ENCODE results near the gene SENP2.
"Not testable (repeated sequence)": the region's sequence is repeated elsewhere in the genome, so short reads cannot be mapped to it uniquely, and the experiment has no call there.

SENP2 gene

GRCh38 chr3:185594073-185594472 lies 8.0 kb downstream of the SENP2 start:
- no peak for ATAC-seq

DNA sequence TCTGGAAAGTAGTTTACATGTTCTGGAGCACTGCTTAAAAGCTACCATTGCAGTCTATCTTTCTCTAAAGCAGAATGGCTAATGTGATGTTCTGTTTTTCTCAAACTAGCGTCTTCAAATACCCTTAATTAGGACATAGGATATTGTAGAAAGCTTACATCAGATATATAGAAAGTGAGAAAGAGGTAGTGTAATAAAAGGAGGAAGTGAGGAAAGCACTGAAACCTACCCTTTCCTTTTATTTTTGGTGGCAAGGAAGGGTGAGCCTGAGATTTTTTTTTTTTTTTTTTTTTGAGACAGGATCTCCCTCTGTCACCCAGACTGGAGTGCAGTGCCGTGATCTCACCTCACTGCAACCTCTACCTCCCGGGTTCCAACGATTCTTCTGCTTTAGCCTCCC lies 9.4 kb downstream of the SENP2 start:
- no peak for ATAC-seq

DNA sequence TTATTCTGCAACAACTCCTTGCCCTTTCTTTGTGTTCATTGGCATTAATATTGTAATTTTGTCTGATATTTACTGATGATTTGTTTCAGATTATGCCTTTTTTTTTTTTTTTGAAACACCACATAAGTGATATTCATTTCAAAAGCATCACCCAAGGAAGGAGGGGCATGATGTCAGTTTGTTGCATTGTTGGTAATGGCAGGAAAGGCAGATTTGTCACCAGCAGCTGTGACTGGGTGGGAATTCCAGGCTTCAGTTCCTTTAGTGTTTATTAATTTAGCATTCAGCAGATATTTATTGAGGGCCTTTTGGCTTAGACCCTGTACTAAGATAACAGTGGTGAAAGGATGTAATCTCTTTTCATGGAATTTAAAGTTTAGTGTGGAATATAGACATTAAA lies 19.5 kb downstream of the SENP2 start:
- ATAC-seq: no peak

- ATAC-seq: no peak
Observed at GRCh38 chr3:185606196-185606595, 20.1 kb downstream of the SENP2 start.

GRCh38 chr3:185613016-185613415 lies 26.9 kb downstream of the SENP2 start:
- no peak for ATAC-seq

DNA sequence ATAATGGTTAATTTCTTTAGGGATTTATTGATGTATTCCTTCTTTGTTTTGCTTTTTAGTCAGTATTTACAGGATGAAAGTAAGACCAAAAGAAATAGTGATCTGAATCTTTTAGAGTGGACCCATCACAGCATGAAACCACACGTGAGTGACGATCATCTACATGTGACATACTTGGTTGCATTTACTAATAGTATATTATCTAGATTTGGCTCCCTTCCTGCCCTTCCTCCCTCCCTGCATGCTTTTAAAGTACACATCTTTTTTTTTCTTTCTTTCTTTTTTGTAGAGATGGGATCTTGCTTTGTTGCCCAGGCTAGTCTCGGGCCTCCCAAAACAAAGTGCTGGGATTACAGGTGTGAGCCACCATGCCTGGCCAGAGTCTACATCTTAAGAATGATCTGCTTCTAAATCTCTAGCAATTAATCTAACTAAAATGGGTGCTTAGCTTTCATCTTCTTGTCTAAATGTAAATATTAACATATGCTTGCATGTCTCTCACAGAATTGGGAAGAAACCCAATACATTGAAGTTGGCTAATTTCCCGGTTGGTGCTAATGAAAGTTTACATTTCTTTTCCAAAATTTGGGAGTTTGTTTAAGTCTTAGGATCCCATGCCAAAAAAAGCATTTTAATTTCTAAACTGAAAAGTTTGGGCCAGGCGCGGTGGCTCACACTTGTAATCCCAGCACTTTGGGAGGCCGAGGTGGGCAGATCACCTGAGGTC lies 38.0 kb downstream of the SENP2 start:
- no peak for ATAC-seq

DNA sequence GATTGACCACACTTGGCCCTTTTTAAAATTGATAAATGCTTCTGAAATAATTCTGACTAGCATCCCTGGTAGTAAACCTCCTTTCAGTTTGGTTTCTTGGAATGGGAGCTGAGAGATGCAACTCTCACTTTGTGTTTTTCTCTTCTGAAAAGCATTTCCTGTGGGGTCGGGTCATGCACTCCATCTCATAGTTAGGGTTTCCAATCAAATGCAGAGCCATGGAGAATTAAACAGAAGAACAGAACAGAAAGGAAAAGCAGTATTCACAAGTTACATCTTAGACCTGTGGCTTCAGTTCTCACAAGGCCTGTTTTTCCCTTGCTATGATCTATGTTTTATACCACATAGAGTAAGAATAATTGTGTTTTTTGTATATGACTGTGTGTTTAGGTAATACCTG lies 39.7 kb downstream of the SENP2 start:
- no peak for ATAC-seq

DNA sequence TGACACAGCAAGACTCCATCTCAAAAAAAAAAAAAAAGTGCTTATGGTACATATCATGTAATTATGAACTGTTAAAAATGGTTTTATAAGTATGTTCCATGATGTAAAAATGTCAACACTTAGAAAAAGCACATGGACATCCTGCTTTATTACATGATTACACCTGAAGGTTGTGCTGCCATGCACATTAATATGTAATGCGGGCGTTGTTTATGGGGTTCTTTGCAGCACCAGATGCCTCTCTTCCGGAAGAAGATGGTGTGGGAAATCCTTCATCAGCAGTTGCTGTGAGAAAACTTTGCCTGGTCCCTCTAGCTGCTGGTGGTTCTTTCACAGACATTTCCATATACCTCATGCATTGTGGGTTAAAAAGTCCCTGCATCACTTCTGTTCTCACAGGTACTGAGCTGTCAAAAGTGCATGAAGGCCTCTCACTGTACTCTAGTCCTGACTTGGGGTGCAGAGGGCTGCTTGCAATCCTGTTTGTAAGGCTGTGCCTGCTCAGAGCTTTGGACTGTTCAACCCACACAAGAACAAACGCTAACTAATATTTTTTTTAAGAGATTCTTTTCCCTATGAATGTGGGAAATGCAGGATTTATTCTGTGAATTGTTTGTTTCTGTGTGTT lies 43.6 kb downstream of the SENP2 start:
- no peak for ATAC-seq

DNA sequence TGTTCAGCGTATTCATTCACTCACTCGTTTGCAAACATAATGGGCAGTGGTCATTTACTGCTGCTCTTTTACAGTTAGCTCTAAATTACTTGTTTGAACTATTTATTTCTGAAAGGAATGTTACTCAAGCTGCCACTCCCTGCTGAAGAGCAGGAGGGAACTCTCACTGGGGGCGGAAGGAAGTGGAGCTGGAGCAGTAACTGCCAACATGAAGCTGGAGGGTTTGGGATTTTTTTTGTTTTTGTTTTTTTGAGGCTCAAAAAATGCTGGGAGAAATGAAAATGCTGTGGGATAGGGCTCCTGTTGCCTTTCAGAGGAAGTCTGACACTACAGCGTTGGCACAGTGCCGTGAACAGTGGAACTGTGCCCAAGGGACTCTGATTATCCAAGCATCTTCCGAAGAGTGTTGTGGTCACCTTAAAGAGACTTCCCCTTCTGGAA lies 44.1 kb downstream of the SENP2 start:
- ATAC-seq: no peak

GRCh38 chr3:185631108-185631507 lies 45.0 kb downstream of the SENP2 start:
- no peak for ATAC-seq

- no peak for ATAC-seq
Observed at GRCh38 chr3:185631508-185632206, 45.6 kb downstream of the SENP2 start.

- ATAC-seq: no peak
Observed at GRCh38 chr3:185632996-185633395, 46.9 kb downstream of the SENP2 start.

DNA sequence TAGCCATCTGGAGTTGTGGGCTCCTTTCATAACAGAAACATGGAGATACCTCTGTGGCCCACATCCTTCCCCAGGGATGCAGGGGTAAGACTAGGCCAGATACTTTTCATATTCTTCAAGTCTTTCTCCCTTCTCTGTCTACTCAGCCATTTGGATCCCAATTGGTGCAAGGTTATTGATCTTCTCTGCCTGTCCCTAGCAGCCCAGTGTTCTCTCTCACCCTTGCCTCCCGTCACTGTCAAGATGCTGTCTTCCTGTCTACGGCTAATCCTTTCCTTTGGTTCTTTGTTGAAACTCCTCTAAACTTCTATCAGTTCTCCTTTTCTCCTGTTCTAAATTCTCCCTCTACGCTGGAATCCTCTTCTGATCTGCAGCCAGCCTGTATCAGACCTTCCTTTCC lies 51.3 kb downstream of the SENP2 start:
- no peak for ATAC-seq

DNA sequence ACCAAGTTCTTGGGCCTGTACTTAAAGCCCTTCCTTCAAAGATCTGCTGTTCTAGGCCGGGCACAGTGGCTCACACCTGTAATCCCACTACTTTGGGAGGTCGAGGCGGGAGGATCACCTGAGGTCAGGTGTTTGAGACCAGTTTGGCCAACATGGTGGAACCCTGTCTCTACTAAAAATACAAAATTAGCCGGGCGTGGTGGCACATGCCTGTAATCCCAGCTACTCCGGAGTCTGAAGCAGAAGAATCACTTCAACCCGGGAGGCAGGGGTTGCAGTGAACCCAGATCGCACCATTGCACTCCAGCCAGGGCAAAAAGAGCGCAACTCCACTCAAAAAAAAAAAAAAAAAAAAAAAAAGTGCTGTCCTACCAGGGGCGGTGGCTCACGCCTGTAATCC lies 52.6 kb downstream of the SENP2 start:
- ATAC-seq: not testable (repeated sequence)

DNA sequence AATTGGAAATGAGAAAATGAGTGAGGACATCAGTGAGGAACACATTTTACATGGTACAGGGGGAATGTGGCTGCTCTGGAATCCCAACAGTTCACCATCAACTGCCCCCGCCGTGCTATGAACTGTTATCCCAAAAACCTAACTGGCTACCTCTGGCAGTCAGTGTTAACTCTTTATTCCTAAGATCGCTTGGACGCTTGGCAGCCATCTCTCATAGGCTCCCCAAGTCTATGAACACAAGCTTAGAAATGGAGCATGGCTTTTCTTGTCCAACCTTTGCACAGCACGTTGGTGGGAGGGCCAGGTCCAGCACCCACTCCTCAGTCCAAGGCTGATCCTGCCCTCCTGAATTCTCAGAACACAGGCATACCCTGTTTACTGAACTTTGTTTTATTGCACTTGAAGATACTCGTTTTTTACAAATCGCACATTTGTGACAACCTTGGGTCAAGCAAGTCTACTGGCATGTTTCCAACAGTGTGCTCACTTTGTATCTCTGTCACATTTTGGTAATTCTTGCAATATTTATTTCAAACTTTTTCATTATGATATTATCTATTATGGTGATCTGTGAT lies 53.6 kb downstream of the SENP2 start:
- no peak for ATAC-seq

DNA sequence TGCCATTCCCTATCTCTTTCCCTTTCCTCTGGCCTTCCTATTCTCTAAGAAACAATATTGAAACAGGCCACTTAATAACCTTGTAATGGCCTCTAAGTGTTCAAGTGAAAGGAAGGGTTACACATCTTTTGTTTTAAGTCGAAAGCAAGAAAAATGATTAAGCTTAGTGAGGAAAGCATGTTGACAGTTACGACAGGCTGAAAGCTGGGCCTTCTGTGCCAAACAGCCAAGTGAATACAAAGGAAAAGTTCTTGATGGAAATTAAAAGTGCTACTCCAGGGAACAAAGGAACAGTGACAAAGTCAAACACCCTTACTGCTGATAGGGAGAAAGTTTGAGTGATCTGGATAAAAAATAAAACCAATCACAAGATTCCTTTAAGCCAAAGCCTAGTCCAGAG lies 54.2 kb downstream of the SENP2 start:
- no peak for ATAC-seq

DNA sequence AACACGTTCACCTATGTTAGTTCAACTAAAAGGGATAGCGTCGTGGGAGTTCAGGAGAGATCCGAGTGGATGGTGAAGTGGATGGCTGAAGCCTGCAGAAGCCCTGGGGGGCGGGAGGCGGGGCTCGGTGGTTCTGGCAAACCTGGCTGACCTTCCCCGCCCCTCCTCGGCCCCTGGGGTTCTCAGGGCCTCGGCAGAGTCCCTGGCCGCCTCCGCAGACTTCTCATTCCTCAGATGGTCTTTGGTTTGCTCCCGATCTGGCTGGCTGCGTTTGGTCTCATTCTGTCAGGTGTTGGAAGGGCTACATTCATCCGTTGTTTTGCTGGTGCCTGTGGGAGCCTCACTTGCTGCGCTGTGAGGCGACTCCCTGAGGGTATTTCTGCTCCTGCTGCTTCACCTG lies 59.1 kb downstream of the SENP2 start:
- not testable (repeated sequence) for ATAC-seq

DNA sequence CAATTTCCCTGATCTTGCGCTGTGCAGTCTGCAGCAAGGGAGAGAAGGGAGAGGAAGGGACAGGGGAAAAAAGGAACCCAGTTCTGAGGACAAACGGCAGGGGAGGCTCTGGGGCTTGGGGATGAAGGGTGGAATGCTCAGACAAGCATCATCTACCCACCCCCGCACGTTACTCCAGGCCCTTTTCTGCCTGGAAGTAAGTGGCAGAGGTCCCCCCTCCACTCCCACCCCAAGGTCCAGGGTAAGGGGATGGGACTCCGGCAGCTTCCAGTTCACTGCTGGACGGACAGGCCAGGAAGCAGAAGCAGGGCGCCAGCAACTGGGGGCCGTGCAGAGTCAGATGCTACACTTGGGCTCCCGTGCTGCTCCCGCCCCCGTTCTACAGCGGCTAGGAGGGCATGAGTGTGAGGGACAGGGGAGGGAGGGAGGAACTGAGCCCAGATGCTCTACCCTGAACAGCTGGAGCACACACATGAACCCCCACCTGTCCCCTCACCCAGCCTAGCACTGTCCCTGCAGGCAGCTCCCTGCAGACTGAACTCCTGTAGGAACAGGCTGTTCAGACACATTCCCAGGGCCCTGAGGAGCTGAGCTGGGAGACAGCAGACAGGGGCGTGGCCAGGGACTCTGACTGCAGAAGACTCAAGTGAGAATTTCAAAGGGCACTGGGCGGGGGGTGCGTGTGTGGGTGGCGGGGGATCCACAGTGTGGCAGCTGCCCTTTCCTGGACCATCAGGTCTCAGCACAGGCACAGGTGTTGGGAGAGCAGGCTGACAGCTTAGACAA lies 59.7 kb downstream of the SENP2 start:
- ATAC-seq: peak in 1 of 2 donors; percentile 13

DNA sequence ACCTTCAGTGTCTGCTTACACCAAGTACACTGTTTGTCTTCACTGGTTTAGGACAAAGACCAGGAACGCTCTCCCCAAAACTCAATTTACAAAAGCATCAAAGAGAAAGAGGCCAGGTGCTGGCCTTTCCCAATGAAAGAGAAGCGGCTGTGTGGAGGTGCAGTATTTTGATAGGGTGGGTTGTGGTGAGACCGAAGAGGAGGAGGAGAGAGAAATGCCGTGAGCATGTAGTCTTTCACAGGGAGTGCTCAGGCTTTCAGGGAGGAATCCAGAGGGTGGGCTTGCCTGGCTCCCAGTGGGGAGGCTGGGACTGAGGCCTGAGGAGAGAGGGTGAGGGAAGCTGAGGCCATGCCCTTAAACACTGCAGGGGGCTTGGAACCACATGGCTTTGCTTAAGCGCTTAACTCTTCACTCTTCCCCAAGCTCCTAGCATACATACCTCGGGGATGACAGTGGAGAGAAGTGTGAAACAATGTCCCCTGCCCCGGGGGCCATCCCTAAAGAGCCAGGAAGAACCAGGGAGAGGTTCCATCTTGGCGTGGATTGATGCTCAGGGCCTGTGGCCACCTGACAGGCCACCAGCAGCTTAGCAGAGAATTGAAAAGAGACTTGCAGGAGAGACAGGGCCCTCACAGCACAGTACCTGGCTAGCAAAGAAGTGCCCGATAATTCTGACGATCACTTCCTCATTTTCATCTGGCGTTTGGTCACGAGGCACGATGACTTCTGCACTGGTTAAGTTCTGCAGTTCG lies 60.5 kb downstream of the SENP2 start:
- no peak for ATAC-seq

DNA sequence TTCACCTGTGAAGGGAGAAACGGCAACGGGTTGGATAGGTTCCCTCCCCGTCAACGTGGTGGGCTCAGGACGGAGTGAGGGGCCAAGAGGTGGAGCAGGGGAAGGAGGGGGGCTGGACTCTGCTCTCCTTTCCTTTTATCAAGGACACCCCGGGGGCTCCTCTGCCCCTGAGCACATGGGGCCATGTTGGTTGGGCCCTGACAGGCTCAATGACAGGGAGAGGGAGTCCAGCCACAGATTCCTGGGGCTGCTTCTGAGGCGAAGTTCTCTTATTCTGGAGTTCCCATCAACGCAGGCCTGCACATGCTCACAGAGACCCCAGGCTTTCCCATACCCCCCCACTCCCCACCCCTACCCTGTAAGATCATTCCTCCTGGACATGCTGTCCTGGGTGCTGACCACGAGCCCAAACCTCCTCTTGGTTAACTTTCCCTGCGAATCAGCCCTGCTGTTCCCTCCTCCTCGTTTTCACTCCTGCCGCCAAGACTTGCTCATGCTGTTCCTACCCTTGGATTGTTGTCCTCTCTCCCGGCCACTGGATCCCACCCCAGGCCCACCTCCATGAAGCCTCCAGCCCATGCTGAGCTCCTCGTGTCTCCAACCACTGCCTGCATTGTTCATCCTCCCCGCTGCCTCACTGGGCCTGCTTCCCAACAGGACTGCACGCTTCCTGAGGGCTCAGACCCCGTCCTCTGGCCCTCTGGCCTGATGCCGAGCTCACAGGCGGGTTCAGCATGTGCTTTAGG lies 61.2 kb downstream of the SENP2 start:
- ATAC-seq: no peak

DNA sequence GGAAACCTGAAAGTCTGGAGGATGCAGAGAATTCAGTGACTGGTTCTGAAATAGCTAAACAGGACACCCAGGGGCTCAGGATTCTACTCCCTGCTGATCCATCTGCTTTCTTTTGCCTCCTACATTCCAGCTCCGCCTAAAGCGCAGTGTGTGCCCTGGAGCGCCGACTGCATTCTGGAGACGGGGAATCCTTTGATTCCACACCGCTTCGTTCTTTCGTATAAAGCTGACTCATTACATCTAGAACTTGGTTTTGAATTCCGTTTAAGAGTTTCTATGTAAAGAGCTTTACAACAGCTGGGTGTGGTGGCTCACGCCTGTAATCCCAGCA lies 61.8 kb downstream of the SENP2 start:
- no peak for ATAC-seq

GRCh38 chr3:185648396-185648795 lies 62.3 kb downstream of the SENP2 start:
- ATAC-seq: no peak
